WTC11 (cell line): ENCODE results near the gene CELF4. TPM values are rescaled to one million over a fixed set of nuclear protein-coding genes. Genes with fewer than 3 reads are reported as not detected.

Experiments used
- ATAC-seq: fragments of 200-7000 bp; cut with Tn5 transposase; 2 replicates; pipeline ENCODE4 v1.10.0; 2021; ENCODE audit warnings: mild to moderate bottlenecking, moderate library complexity
- CTCF ChIA-PET: fragments of 300-600 bp; sonication (Branson Sonifier 250); formaldehyde crosslinking; loops from one replicate; lab custom pipeline; 2021; ENCODE audit warnings: antibody characterized with exemption; lab: Charles Lee
- POLR2A ChIA-PET: fragments of 350-600 bp; sonication (Branson Sonifier 250); formaldehyde crosslinking; loops from one replicate; lab custom pipeline; 2021; ENCODE audit warnings: antibody characterized with exemption; lab: Charles Lee
- DNase-seq: peaks from one replicate; pipeline ENCODE4 v3.0.0; 2021; ENCODE audit warnings: low spot score
- H3K27ac Mint-ChIP-seq: 2 replicates; pipeline ENCODE4 v1.8.0; 2021; ENCODE audit warnings: mixed read lengths
- H3K27me3 Mint-ChIP-seq: 2 replicates; pipeline ENCODE4 v1.8.0; 2021; ENCODE audit warnings: low read depth, mild to moderate bottlenecking, moderate library complexity, mixed read lengths
- H3K36me3 Mint-ChIP-seq: 2 replicates; pipeline ENCODE4 v1.8.0; 2021; ENCODE audit warnings: mixed read lengths
- H3K4me1 Mint-ChIP-seq: 2 replicates; pipeline ENCODE4 v1.8.0; 2022; ENCODE audit warnings: mixed read lengths
- H3K4me3 Mint-ChIP-seq: 2 replicates; pipeline ENCODE4 v1.8.0; 2021; ENCODE audit warnings: mild to moderate bottlenecking, moderate library complexity, mixed read lengths
- H3K9me3 Mint-ChIP-seq: 2 replicates; pipeline ENCODE4 v1.8.0; 2021; ENCODE audit warnings: mixed read lengths
- ATF1 ChIP-seq: sonication (generic); formaldehyde crosslinking; IDR thresholded peaks from 2 replicates; pipeline ENCODE4 v1.8.1; 2023; ENCODE audit warnings: mild to moderate bottlenecking, moderate library complexity, missing genetic modification reagents
- CREM ChIP-seq: sonication (generic); formaldehyde crosslinking; IDR thresholded peaks from 2 replicates; pipeline ENCODE4 v1.8.1; 2022; ENCODE audit warnings: mild to moderate bottlenecking, missing genetic modification reagents, moderate library complexity
- ELF4 ChIP-seq: sonication (generic); formaldehyde crosslinking; IDR thresholded peaks from 2 replicates; pipeline ENCODE4 v1.8.1; 2022; ENCODE audit warnings: low read depth, mild to moderate bottlenecking, moderate library complexity, missing genetic modification reagents
- GRHL2 ChIP-seq: fragments of 250-450 bp; sonication (Bioruptor Pico); IDR thresholded peaks from 2 replicates; pipeline ENCODE4 v1.8.0; 2022; ENCODE audit warnings: mild to moderate bottlenecking, moderate library complexity; ENCODE audit not compliant: insufficient replicate concordance, severe bottlenecking
- HMGA2 ChIP-seq: fragments of 250-450 bp; sonication (Bioruptor Pico); IDR thresholded peaks from 2 replicates; pipeline ENCODE4 v1.4.0; 2021; ENCODE audit warnings: mild to moderate bottlenecking, moderate library complexity
- IRF2 ChIP-seq: sonication (generic); formaldehyde crosslinking; IDR thresholded peaks from 2 replicates; pipeline ENCODE4 v1.8.0; 2022; ENCODE audit warnings: low read depth, missing genetic modification reagents, borderline replicate concordance
- KAT7 ChIP-seq: sonication (generic); formaldehyde crosslinking; IDR thresholded peaks from 2 replicates; pipeline ENCODE4 v1.8.1; 2023; ENCODE audit warnings: missing genetic modification reagents, mild to moderate bottlenecking, borderline replicate concordance
- MXD4 ChIP-seq: fragments of 250-450 bp; sonication (Bioruptor Pico); IDR thresholded peaks from 2 replicates; pipeline ENCODE4 v1.8.0; 2021; ENCODE audit warnings: mild to moderate bottlenecking, moderate library complexity, borderline replicate concordance
- NR1H2 ChIP-seq: sonication (generic); formaldehyde crosslinking; IDR thresholded peaks from 2 replicates; pipeline ENCODE4 v1.9.0; 2021; ENCODE audit warnings: mild to moderate bottlenecking, moderate library complexity, missing genetic modification reagents
- NR3C1 ChIP-seq: sonication (generic); formaldehyde crosslinking; conservative IDR thresholded peaks from 2 replicates; pipeline ENCODE4 v1.8.1; 2023; ENCODE audit warnings: low read depth, mild to moderate bottlenecking, missing genetic modification reagents
- SMAD4 ChIP-seq: sonication (generic); formaldehyde crosslinking; IDR thresholded peaks from 2 replicates; pipeline ENCODE4 v1.8.0; 2022; ENCODE audit warnings: mild to moderate bottlenecking, missing genetic modification reagents
- TEAD4 ChIP-seq: sonication (generic); formaldehyde crosslinking; IDR thresholded peaks from 2 replicates; pipeline ENCODE4 v1.8.0; 2022; ENCODE audit warnings: mild to moderate bottlenecking, missing genetic modification reagents
- ZNF121 ChIP-seq: sonication (generic); formaldehyde crosslinking; IDR thresholded peaks from 2 replicates; pipeline ENCODE4 v1.8.0; 2023; ENCODE audit warnings: missing genetic modification reagents
- ZNF232 ChIP-seq: sonication (generic); formaldehyde crosslinking; IDR thresholded peaks from 2 replicates; pipeline ENCODE4 v1.8.0; 2022; ENCODE audit warnings: mild to moderate bottlenecking, missing genetic modification reagents
- total RNA-seq: library from RNA; stranded (reverse); gene quantifications from 3 replicates; pipeline ENCODE4 v1.2.3, GENCODE V29; 2021
- TF ChIP-seq, protein P1 (sequence below): sonication (generic); formaldehyde crosslinking; conservative IDR thresholded peaks from 2 replicates; pipeline ENCODE4 v1.8.1; 2023; ENCODE audit warnings: mild to moderate bottlenecking, low read depth, missing genetic modification reagents, moderate library complexity
- TF ChIP-seq, protein P2 (sequence below): fragments of 250-450 bp; sonication (Bioruptor Pico); IDR thresholded peaks from 2 replicates; pipeline ENCODE4 v2.1.2; 2022; ENCODE audit warnings: mild to moderate bottlenecking, moderate library complexity
- TF ChIP-seq, protein P3 (sequence below): sonication (generic); formaldehyde crosslinking; IDR thresholded peaks from 2 replicates; pipeline ENCODE4 v1.8.1; 2022; ENCODE audit warnings: low read depth, missing genetic modification reagents, borderline replicate concordance
- TF ChIP-seq, protein P4 (sequence below): sonication (generic); formaldehyde crosslinking; IDR thresholded peaks from 2 replicates; pipeline ENCODE4 v1.8.1; 2023; ENCODE audit warnings: mild to moderate bottlenecking, missing genetic modification reagents, moderate library complexity
- TF ChIP-seq, protein P5 (sequence below): sonication (generic); formaldehyde crosslinking; IDR thresholded peaks from 2 replicates; pipeline ENCODE4 v1.8.1; 2022; ENCODE audit warnings: missing genetic modification reagents, borderline replicate concordance
- TF ChIP-seq, protein P6 (sequence below): fragments of 250-450 bp; sonication (Bioruptor Pico); IDR thresholded peaks from 2 replicates; pipeline ENCODE4 v1.8.0; 2021; ENCODE audit warnings: mild to moderate bottlenecking

Gene CELF4
- total RNA-seq, 1 experiment from 2014 or later, result 2.9 TPM

DNA sequence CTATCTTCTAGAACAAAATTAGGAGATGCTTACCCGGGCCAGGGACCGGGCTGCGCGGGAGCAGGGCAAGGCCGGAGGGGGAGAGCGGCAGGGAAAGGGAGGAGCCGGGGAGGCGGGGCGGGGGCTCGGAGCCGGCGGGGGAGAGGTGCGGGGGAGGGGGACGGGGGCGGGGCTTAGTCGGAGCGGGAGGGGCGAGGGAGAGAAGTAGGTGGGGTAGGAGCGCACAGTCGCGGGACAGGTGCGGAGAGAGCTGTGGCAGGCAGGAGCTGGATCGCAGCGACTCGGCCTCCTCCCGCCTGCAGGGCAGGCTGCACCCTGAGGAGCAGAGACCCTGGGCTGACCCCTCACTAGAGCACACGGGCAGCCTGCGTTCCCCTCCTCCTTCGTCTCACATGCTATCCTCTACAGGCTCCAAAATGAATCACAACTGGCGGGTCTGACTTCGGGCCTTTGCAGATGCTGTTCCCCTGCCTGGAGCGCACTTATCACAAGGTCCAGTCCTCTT, 290.3 kb downstream of the CELF4 start:
- Mint-ChIP-seq H3K36me3 (no peaks in the 10 kb centered on the region), H3K4me3 (no peak overlapping the region), H3K4me1 (peaks cover 13% of the 10 kb centered on the region), H3K27me3 (peaks cover 5% of the 10 kb centered on the region), H3K9me3 (no peaks in the 10 kb centered on the region), H3K27ac (no peak overlapping the region)
- DNase-seq (peak; percentile 31), ATAC-seq (peak; percentile 47)
- ChIA-PET CTCF (interaction anchor here (0.7 to 1.4 kb wide), 3 partner anchors 9 to 333 kb away, joined by 3 read pairs; no protein-coding TSS in a partner anchor), POLR2A (no interaction called here)
- TF ChIP-seq MXD4 (CRISPR knock-in tag), result no peak
- TF ChIP-seq ELF4 (CRISPR knock-in tag), result no peak
- TF ChIP-seq ZNF232 (CRISPR knock-in tag), result no peak
- TF ChIP-seq, protein P1, sequence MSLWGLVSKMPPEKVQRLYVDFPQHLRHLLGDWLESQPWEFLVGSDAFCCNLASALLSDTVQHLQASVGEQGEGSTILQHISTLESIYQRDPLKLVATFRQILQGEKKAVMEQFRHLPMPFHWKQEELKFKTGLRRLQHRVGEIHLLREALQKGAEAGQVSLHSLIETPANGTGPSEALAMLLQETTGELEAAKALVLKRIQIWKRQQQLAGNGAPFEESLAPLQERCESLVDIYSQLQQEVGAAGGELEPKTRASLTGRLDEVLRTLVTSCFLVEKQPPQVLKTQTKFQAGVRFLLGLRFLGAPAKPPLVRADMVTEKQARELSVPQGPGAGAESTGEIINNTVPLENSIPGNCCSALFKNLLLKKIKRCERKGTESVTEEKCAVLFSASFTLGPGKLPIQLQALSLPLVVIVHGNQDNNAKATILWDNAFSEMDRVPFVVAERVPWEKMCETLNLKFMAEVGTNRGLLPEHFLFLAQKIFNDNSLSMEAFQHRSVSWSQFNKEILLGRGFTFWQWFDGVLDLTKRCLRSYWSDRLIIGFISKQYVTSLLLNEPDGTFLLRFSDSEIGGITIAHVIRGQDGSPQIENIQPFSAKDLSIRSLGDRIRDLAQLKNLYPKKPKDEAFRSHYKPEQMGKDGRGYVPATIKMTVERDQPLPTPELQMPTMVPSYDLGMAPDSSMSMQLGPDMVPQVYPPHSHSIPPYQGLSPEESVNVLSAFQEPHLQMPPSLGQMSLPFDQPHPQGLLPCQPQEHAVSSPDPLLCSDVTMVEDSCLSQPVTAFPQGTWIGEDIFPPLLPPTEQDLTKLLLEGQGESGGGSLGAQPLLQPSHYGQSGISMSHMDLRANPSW (CRISPR knock-in tag), result no peak
- TF ChIP-seq CREM (CRISPR knock-in tag), result no peak
- TF ChIP-seq ZNF121 (CRISPR knock-in tag), result no peak
- TF ChIP-seq NR3C1, result no peak
- TF ChIP-seq SMAD4 (CRISPR knock-in tag), result no peak
- no peak for TF ChIP-seq NR1H2 (CRISPR knock-in tag)
- TF ChIP-seq HMGA2 (CRISPR knock-in tag), result no peak
- TF ChIP-seq, protein P2, sequence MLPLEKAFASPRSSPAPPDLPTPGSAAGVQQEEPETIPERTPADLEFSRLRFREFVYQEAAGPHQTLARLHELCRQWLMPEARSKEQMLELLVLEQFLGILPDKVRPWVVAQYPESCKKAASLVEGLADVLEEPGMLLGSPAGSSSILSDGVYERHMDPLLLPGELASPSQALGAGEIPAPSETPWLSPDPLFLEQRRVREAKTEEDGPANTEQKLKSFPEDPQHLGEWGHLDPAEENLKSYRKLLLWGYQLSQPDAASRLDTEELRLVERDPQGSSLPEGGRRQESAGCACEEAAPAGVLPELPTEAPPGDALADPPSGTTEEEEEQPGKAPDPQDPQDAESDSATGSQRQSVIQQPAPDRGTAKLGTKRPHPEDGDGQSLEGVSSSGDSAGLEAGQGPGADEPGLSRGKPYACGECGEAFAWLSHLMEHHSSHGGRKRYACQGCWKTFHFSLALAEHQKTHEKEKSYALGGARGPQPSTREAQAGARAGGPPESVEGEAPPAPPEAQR (CRISPR knock-in tag), result no peak
- no peak for TF ChIP-seq IRF2
- no peak for TF ChIP-seq GRHL2 (CRISPR knock-in tag)
- TF ChIP-seq, protein P3, sequence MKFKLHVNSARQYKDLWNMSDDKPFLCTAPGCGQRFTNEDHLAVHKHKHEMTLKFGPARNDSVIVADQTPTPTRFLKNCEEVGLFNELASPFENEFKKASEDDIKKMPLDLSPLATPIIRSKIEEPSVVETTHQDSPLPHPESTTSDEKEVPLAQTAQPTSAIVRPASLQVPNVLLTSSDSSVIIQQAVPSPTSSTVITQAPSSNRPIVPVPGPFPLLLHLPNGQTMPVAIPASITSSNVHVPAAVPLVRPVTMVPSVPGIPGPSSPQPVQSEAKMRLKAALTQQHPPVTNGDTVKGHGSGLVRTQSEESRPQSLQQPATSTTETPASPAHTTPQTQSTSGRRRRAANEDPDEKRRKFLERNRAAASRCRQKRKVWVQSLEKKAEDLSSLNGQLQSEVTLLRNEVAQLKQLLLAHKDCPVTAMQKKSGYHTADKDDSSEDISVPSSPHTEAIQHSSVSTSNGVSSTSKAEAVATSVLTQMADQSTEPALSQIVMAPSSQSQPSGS (CRISPR knock-in tag), result no peak
- TF ChIP-seq, protein P4, sequence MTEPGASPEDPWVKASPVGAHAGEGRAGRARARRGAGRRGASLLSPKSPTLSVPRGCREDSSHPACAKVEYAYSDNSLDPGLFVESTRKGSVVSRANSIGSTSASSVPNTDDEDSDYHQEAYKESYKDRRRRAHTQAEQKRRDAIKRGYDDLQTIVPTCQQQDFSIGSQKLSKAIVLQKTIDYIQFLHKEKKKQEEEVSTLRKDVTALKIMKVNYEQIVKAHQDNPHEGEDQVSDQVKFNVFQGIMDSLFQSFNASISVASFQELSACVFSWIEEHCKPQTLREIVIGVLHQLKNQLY, result no peak

DNA sequence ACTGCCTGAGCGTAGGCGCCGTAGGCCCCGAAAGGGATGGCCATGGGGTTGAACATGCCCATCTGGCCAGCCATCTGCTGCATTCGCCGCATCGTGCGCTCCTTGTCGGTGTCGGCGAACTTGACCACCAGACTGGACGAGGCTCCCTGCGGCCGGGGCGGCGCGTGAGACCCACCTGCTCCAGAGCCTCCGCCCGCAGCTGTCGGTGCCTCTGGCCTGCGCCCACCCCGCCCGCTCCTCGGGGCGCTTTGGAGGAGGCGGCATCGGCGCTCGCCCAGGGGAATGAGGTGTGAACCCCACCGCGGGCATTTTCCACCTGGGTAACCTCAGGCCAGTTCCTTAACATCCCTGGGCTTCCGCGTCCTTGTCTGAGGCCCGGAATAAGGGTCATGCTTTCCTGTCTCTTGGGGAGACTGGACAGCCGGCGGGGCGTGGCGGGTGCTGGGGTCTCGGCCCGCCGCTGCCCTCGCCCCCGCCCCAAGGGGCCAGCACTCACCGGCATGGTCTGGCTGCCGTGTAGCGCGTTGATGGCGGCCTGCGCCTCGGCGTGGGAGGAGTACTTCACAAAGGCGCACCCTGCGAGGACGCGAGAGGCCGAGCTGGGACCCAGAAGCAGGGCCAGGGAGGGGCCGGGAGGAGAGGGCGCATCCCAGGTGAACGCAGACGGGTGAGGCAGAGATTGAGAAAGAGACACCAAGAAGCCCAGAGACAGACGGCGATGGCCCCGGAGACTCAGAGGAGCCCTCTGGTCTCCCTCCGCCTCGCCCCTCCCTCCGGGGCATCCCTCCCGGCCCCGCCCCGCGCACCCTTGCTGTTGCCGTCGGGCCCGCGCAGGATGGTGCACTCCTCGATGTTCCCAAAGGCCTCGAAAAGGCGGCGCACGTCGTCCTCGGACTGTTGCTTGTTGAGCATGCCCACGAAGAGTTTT, 291.0 kb downstream of the CELF4 start:
- DNase-seq, result no peak
- POLR2A ChIA-PET, result no interaction called here
- H3K9me3 Mint-ChIP-seq, result no peaks in the 10 kb centered on the region
- TF ChIP-seq, protein P5, sequence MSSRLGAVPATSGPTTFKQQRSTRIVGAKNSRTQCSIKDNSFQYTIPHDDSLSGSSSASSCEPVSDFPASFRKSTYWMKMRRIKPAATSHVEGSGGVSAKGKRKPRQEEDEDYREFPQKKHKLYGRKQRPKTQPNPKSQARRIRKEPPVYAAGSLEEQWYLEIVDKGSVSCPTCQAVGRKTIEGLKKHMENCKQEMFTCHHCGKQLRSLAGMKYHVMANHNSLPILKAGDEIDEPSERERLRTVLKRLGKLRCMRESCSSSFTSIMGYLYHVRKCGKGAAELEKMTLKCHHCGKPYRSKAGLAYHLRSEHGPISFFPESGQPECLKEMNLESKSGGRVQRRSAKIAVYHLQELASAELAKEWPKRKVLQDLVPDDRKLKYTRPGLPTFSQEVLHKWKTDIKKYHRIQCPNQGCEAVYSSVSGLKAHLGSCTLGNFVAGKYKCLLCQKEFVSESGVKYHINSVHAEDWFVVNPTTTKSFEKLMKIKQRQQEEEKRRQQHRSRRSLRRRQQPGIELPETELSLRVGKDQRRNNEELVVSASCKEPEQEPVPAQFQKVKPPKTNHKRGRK, result no peak
- TF ChIP-seq TEAD4 (CRISPR knock-in tag) (no peak), KAT7 (CRISPR knock-in tag) (no peak), ATF1 (CRISPR knock-in tag) (no peak)
- TF ChIP-seq, protein P6, sequence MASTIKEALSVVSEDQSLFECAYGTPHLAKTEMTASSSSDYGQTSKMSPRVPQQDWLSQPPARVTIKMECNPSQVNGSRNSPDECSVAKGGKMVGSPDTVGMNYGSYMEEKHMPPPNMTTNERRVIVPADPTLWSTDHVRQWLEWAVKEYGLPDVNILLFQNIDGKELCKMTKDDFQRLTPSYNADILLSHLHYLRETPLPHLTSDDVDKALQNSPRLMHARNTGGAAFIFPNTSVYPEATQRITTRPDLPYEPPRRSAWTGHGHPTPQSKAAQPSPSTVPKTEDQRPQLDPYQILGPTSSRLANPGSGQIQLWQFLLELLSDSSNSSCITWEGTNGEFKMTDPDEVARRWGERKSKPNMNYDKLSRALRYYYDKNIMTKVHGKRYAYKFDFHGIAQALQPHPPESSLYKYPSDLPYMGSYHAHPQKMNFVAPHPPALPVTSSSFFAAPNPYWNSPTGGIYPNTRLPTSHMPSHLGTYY, result no peak
- no peak overlapping the region for H3K4me3 Mint-ChIP-seq
- CTCF ChIA-PET, result interaction anchor here (1.4 to 1.5 kb wide), 2 partner anchors 8 to 255 kb away, joined by 3 read pairs; no protein-coding TSS in a partner anchor
- peaks cover 13% of the 10 kb centered on the region for H3K4me1 Mint-ChIP-seq
- no peaks in the 10 kb centered on the region for H3K36me3 Mint-ChIP-seq
- no peak for ATAC-seq
- H3K27me3 Mint-ChIP-seq, result peaks cover 3% of the 10 kb centered on the region
- no peak overlapping the region for H3K27ac Mint-ChIP-seq
